ENCODE results near the gene PLCE1. TPM values are rescaled to one million over a fixed set of nuclear protein-coding genes. Genes with fewer than 3 reads are reported as not detected.

PLCE1 gene
- total RNA-seq, 1 donor from 2014 or later, result 0.47 TPM

DNA sequence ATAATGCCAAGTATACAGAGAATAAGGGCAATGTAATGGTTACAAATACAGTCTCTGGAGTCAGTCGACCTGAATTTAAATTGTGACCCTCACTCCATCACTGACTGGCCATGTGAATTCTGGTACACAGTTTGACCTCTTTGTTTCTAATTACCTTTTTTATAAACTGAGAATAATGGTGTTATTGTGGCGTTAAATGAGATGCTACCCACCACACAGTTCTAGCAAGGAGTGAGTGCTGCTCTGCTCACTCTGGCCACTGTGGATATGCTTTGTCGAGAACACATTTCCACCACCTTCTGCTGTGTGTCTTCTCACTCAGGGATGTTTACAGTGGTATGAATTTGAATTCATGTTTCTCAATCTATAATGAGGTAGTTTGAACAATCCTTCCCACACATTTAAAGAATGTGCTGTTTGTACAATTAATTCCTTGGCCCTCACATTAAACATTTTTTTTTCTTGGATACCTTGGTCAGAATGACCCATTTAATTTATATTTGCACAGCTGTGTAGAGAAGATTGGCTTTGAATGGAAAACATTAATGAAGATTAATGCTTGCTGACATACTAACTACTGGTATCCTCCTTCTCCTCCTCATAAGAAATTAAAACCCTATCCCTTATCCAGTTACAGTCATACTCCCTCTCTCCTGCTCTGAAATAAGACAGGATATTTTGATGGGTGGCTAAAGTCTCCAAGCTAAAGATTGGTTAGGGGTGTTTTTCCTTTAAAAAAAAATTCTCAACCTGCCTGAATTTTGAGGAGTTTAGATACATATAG is 42.4 kb downstream of the PLCE1 start:
- DNase-seq (ENCODE audit: low spot score), result no peak
- no peak overlapping the region for H3K4me3 ChIP-seq
- H4K20me1 ChIP-seq (ENCODE audit: low read depth), result no peaks in the 10 kb centered on the region
- H3K27me3 ChIP-seq, result no peaks in the 10 kb centered on the region
- H3K79me2 ChIP-seq (ENCODE audit: low read depth), result no peaks in the 10 kb centered on the region
- Mint-ChIP-seq H3K9me3 (peaks cover 6% of the 10 kb centered on the region), H3K36me3 (peaks cover 6% of the 10 kb centered on the region), H3K27ac (no peak overlapping the region), H3K4me3 (no peak overlapping the region), H3K27me3 (ENCODE audit: insufficient read depth, low read depth) (no peaks in the 10 kb centered on the region), H3K4me1 (peaks cover 15% of the 10 kb centered on the region)
- H3F3A ChIP-seq (ENCODE audit: low read depth), result no peaks in the 10 kb centered on the region
- H3K9me3 ChIP-seq (ENCODE audit: low read depth), result no peaks in the 10 kb centered on the region
- H2AFZ ChIP-seq (replicated peaks), result no peak overlapping the region
- H3K9ac ChIP-seq, result no peak overlapping the region
- H3K27ac ChIP-seq, result no peak overlapping the region
- no peak overlapping the region for H3K4me2 ChIP-seq
- H3K36me3 ChIP-seq, result no peaks in the 10 kb centered on the region
- peaks cover 13% of the 10 kb centered on the region for H3K4me1 ChIP-seq
- TF ChIP-seq EZH2 (IDR thresholded peaks at IDR 0.05), result no peak
- TF ChIP-seq EZH2phosphoT487 (IDR thresholded peaks at IDR 0.05), result no peak
- TF ChIP-seq, protein P1, sequence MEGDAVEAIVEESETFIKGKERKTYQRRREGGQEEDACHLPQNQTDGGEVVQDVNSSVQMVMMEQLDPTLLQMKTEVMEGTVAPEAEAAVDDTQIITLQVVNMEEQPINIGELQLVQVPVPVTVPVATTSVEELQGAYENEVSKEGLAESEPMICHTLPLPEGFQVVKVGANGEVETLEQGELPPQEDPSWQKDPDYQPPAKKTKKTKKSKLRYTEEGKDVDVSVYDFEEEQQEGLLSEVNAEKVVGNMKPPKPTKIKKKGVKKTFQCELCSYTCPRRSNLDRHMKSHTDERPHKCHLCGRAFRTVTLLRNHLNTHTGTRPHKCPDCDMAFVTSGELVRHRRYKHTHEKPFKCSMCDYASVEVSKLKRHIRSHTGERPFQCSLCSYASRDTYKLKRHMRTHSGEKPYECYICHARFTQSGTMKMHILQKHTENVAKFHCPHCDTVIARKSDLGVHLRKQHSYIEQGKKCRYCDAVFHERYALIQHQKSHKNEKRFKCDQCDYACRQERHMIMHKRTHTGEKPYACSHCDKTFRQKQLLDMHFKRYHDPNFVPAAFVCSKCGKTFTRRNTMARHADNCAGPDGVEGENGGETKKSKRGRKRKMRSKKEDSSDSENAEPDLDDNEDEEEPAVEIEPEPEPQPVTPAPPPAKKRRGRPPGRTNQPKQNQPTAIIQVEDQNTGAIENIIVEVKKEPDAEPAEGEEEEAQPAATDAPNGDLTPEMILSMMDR (IDR thresholded peaks at IDR 0.05), result no peak

DNA sequence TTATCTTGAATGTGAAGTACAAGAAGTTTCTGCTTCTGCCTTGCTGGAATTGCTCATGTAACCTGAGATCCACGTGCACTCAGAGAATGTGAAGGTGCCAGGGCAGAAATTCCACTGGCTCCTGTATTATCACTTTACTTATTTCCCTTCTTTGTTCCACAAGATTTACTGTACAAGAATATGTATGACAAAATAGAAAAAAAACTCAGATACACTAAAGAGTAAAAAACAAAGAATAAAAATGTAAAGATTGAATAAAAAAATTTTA is 43.0 kb downstream of the PLCE1 start:
- Mint-ChIP-seq H3K27ac (no peak overlapping the region), H3K4me3 (no peak overlapping the region)
- no peak for DNase-seq (ENCODE audit: low spot score)

DNA sequence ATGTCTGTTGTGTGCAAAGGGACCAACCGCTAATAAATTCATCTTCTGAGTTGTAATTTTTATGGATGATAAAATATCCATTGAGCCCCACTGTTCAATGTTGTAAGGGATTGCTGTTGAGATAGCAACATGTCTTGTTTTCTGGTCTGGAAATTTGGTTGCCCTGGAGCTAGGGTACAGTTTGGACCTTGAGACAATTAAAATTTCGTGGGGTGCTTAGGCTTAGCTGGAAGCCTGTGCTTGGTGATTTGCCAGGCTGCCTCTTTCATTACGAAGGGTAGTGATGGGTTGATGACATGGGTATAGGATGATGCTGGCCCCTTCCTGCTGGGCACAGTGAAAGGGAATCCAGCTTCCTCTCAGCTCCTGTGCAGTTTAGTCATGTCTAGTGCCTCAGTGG is 43.6 kb downstream of the PLCE1 start:
- no peaks in the 10 kb centered on the region for H4K20me1 ChIP-seq (ENCODE audit: low read depth)
- TF ChIP-seq, protein P1 (IDR thresholded peaks at IDR 0.05), result no peak
- TF ChIP-seq EZH2 (IDR thresholded peaks at IDR 0.05) (no peak), EZH2phosphoT487 (IDR thresholded peaks at IDR 0.05) (no peak)
- Mint-ChIP-seq H3K9me3 (no peaks in the 10 kb centered on the region), H3K36me3 (no peaks in the 10 kb centered on the region), H3K4me1 (peaks cover 15% of the 10 kb centered on the region), H3K27me3 (ENCODE audit: insufficient read depth, low read depth) (no peaks in the 10 kb centered on the region), H3K27ac (no peak overlapping the region), H3K4me3 (no peak overlapping the region)
- DNase-seq (ENCODE audit: low spot score), result no peak
- no peak overlapping the region for H3K27ac ChIP-seq
- H3K9me3 ChIP-seq (ENCODE audit: low read depth), result no peaks in the 10 kb centered on the region
- H3K9ac ChIP-seq, result no peak overlapping the region
- H3F3A ChIP-seq (ENCODE audit: low read depth), result no peaks in the 10 kb centered on the region
- H3K36me3 ChIP-seq, result no peaks in the 10 kb centered on the region
- H3K79me2 ChIP-seq (ENCODE audit: low read depth), result no peaks in the 10 kb centered on the region
- peaks cover 13% of the 10 kb centered on the region for H3K4me1 ChIP-seq
- H2AFZ ChIP-seq (replicated peaks), result no peak overlapping the region
- no peak overlapping the region for H3K4me2 ChIP-seq
- no peak overlapping the region for H3K4me3 ChIP-seq
- H3K27me3 ChIP-seq, result no peaks in the 10 kb centered on the region

More for the DNA sequence above, 43.0 kb downstream of the PLCE1 start:
- H3K79me2 ChIP-seq (ENCODE audit: low read depth), result no peaks in the 10 kb centered on the region
- no peaks in the 10 kb centered on the region for H3F3A ChIP-seq (ENCODE audit: low read depth)
- no peaks in the 10 kb centered on the region for H3K36me3 ChIP-seq
- no peak overlapping the region for H2AFZ ChIP-seq (replicated peaks)
- H4K20me1 ChIP-seq (ENCODE audit: low read depth), result no peaks in the 10 kb centered on the region
- H3K4me2 ChIP-seq, result no peak overlapping the region
- peaks cover 13% of the 10 kb centered on the region for H3K4me1 ChIP-seq
- Mint-ChIP-seq H3K27me3 (ENCODE audit: insufficient read depth, low read depth) (no peaks in the 10 kb centered on the region), H3K4me1 (peaks cover 15% of the 10 kb centered on the region), H3K36me3 (peaks cover 3% of the 10 kb centered on the region), H3K9me3 (peaks cover 3% of the 10 kb centered on the region)
- TF ChIP-seq EZH2 (IDR thresholded peaks at IDR 0.05), result no peak
- no peak for TF ChIP-seq EZH2phosphoT487 (IDR thresholded peaks at IDR 0.05)
- TF ChIP-seq, protein P1 (IDR thresholded peaks at IDR 0.05), result no peak
- no peak overlapping the region for H3K4me3 ChIP-seq
- H3K27ac ChIP-seq, result no peak overlapping the region
- H3K9me3 ChIP-seq (ENCODE audit: low read depth), result no peaks in the 10 kb centered on the region
- no peaks in the 10 kb centered on the region for H3K27me3 ChIP-seq
- no peak overlapping the region for H3K9ac ChIP-seq

Measured in neural progenitor cell (in vitro differentiated cells).